ENCODE data around the gene APH1A.
A peak's percentile ranks its signal among the peaks of the same experiment; 100 is the strongest.

The APH1A gene

GRCh38 chr1:150295476-150295875 lies 26.7 kb upstream of the APH1A start:
- DNase-seq (ENCODE audit: low read depth): no peak
- TF ChIP-seq CTCF (conservative IDR thresholded peaks at IDR 0.05; ENCODE audit: low read depth, low read length): no peak
- no peak overlapping the region for H3K4me3 ChIP-seq (ENCODE audit: low read length)

DNA sequence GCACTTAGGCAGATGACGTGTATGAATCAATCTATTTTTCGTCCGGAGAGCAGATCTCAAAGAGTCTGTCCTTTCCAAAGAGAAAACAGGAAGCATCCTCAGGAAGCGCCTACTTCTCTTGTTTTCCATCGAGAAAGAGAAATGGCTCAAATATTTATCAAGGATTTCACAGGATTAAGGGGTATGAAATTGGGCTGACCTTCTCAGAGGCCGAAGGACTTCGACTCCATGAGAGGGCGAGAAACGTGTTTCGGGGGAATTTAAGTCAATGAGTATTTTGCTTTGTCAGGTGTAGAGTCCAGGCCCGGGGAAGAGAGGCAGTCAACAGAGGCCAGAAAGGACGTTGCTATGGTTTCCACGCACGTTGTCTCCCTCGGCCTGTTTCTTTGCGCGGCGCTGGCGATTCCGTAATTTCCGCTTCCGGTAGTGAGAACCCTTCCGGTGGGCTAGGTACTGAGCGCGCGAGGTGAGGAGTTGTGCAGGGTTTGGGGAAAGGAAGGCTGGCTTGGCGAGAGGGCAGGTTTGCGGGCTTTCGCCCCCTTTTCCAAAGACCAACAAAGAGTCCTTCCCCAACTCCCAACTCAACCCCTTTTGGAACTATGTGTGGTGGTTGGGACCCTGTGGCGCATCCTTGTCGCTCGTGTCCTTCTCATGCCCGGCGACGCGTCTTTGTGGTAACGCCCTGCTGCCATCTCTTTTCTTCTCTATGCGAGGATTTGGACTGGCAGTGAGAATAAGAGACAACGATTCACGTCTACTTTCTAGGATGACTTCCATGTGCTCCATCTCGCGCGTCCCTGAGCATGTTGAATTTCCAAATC lies 24.8 kb upstream of the APH1A start, which contains the start of gene MRPS21:
Gene MRPS21 (plus strand): TSS at position 429 of the 821 bp plus-strand sequence. CDS start 506 bp downstream, outside the sequence.
- peak within 1 kb of the TSS; percentile 97 for H3K4me3 ChIP-seq (ENCODE audit: low read length)
- DNase-seq (ENCODE audit: low read depth): peak; percentile 70
- TF ChIP-seq CTCF (conservative IDR thresholded peaks at IDR 0.05; ENCODE audit: low read depth, low read length): no peak

- DNase-seq (ENCODE audit: low read depth): no peak
- no peak overlapping the region for H3K4me3 ChIP-seq (ENCODE audit: low read length)
- TF ChIP-seq CTCF (conservative IDR thresholded peaks at IDR 0.05; ENCODE audit: low read depth, low read length): no peak
Measured at GRCh38 chr1:150288822-150289221, 20.0 kb upstream of the APH1A start.

GRCh38 chr1:150288382-150288781 lies 19.6 kb upstream of the APH1A start:
- DNase-seq (ENCODE audit: low read depth): no peak
- no peak for TF ChIP-seq CTCF (conservative IDR thresholded peaks at IDR 0.05; ENCODE audit: low read depth, low read length)
- no peak overlapping the region for H3K4me3 ChIP-seq (ENCODE audit: low read length)

GRCh38 chr1:150283260-150283659 lies 14.4 kb upstream of the APH1A start:
- no peak for TF ChIP-seq CTCF (conservative IDR thresholded peaks at IDR 0.05; ENCODE audit: low read depth, low read length)
- DNase-seq (ENCODE audit: low read depth): no peak
- peak overlapping the region; percentile 67 for H3K4me3 ChIP-seq (ENCODE audit: low read length)

DNA sequence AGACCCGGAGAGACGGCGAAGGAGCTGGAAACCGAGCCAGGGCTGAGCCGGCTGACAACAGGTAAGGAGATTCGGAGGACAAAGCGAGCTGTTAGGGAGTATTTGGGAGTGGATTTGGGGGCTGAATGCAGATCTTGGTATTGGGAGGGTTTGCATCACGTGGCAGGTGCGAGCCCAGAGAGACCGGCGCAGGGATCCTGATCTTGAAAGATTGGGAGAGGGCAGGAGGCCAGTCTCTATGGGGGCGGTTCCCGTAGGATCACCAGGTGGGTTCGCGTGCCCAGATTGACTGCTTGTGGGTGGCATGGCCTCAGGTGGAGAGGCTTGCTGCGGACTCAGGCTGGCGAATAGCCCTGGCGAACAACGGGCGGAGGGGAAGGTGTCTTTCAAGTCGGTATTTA lies 13.7 kb upstream of the APH1A start:
- DNase-seq (ENCODE audit: low read depth): no peak
- peak overlapping the region; percentile 67 for H3K4me3 ChIP-seq (ENCODE audit: low read length)
- no peak for TF ChIP-seq CTCF (conservative IDR thresholded peaks at IDR 0.05; ENCODE audit: low read depth, low read length)

All from retinal pigment epithelial cell (primary cell).